Colonic mucosa (tissue), 4 donors: ENCODE results near the gene UBE2O. TPM values are rescaled to one million over a fixed set of nuclear protein-coding genes. Genes with fewer than 3 reads are reported as not detected.
A peak's percentile ranks its signal among the peaks of the same experiment; 100 is the strongest.

Experiments used
- DNase-seq: peaks from one replicate; pipeline ENCODE4 v3.0.0-alpha.2; 2020
- H3K27ac ChIP-seq: fragments of 200-600 bp; one replicate; pipeline ENCODE4 v1.8.0; 2021
- H3K27me3 ChIP-seq: fragments of 200-600 bp; one replicate; pipeline ENCODE4 v1.8.0; 2021
- H3K36me3 ChIP-seq: fragments of 200-600 bp; one replicate; pipeline ENCODE4 v1.8.0; 2021
- H3K4me1 ChIP-seq: fragments of 200-600 bp; one replicate; pipeline ENCODE4 v1.8.0; 2021; ENCODE audit warnings: mild to moderate bottlenecking
- H3K4me3 ChIP-seq: fragments of 200-600 bp; one replicate; pipeline ENCODE4 v1.8.0; 2021
- H3K9ac ChIP-seq, 2 donors: one replicate each; pipeline ENCODE4 v1.7.0; 2013; ENCODE audit warnings: control low read depth in 2 of 2, low read depth in 2 of 2, low read length in 2 of 2
- H3K9me3 ChIP-seq: fragments of 200-600 bp; one replicate; pipeline ENCODE4 v1.8.0; 2021
- CTCF ChIP-seq: fragments of 200-600 bp; IDR thresholded peaks from one replicate; pipeline ENCODE4 v1.8.0; 2022; ENCODE audit warnings: antibody characterized with exemption, mild to moderate bottlenecking
- intact Hi-C: fragments of 100-400 bp; cut with DNase I; formaldehyde crosslinking; loops from one replicate; pipeline ENCODE4 v1.14.1; 2022
- total RNA-seq, 2 donors: library from RNA; stranded (reverse); fragmentation: NEBNext Ultra II Directional in 1 of 2; extraction: Animal tissue kit (Norgen Biotek cat#: 25700) in 1 of 2; gene quantifications; one replicate each; pipeline ENCODE4 v1.2.1, GENCODE V29; 2021
- donor health status: healthy.
- donor health status: DM: no; HTN: no; CAD: no.
- donor health status: DM: no; HTN: no; CAD: no.

The UBE2O gene
- total RNA-seq = 10 to 100 TPM; 17.5 to 25.2 TPM

GRCh38 chr17:76452660-76453430, at the start of gene UBE2O:
Gene UBE2O (minus strand): TSS chr17:76453152. CDS start chr17:76453141, 11 bp downstream.
- intact Hi-C loops = no loop called here
- Histone ChIP-seq H3K4me1 (no peaks in the 10 kb centered on the region), H3K36me3 (no peaks in the 10 kb centered on the region), H3K9me3 (no peaks in the 10 kb centered on the region), H3K9ac (peak within 1 kb of the TSS; percentile 70 to 88), H3K27me3 (no peaks in the 10 kb centered on the region), H3K27ac (peak within 1 kb of the TSS; percentile 45), H3K4me3 (peak within 1 kb of the TSS; percentile 97)
- peak; percentile 88 for DNase-seq
- no peak for TF ChIP-seq CTCF

- Histone ChIP-seq H3K9me3 (no peaks in the 10 kb centered on the region), H3K36me3 (no peaks in the 10 kb centered on the region), H3K4me1 (peaks cover 23% of the 10 kb centered on the region), H3K27ac (peak overlapping the region; percentile 69), H3K9ac (peak overlapping the region; percentile 7 to 83), H3K27me3 (no peaks in the 10 kb centered on the region), H3K4me3 (peak overlapping the region; percentile 74)
- no peak for TF ChIP-seq CTCF
- intact Hi-C loops = loop anchor here (10.0 kb wide), 1 partner anchor 197 kb away; the partner anchor contains the start of gene QRICH2
- DNase-seq = no peak
Observed at GRCh38 chr17:76501827-76502307, 48.9 kb upstream of the UBE2O start.

- TF ChIP-seq CTCF = no peak
- Histone ChIP-seq H3K36me3 (no peaks in the 10 kb centered on the region), H3K4me3 (peak within 1 kb of the TSS; percentile 74), H3K4me1 (peaks cover 21% of the 10 kb centered on the region), H3K9ac (peak within 1 kb of the TSS; percentile 75 to 83), H3K27me3 (no peaks in the 10 kb centered on the region), H3K27ac (peak within 1 kb of the TSS; percentile 69), H3K9me3 (no peaks in the 10 kb centered on the region)
- intact Hi-C loops = loop anchor here (10.0 kb wide), 1 partner anchor 196 kb away; the partner anchor contains the start of gene QRICH2
- peak; percentile 96 for DNase-seq
Observed at GRCh38 chr17:76501018-76501826, 48.3 kb upstream of the UBE2O start, which contains the start of gene RHBDF2. Gene RHBDF2 (minus strand): TSS chr17:76501423. CDS start chr17:76481524, 19,899 bp downstream.

GRCh38 chr17:76500747-76501017, 47.7 kb upstream of the UBE2O start:
- H3K9me3 ChIP-seq = no peaks in the 10 kb centered on the region
- TF ChIP-seq CTCF = no peak
- no peaks in the 10 kb centered on the region for H3K27me3 ChIP-seq
- DNase-seq = no peak
- H3K4me3 ChIP-seq = peak overlapping the region; percentile 74
- intact Hi-C loops = loop anchor here (10.0 kb wide), 1 partner anchor 196 kb away; the partner anchor contains the start of gene QRICH2
- H3K36me3 ChIP-seq = no peaks in the 10 kb centered on the region
- peak overlapping the region; percentile 69 for H3K27ac ChIP-seq
- peaks cover 21% of the 10 kb centered on the region for H3K4me1 ChIP-seq
- peak overlapping the region; percentile 75 to 83 for H3K9ac ChIP-seq

- Histone ChIP-seq H3K27me3 (no peaks in the 10 kb centered on the region), H3K36me3 (no peaks in the 10 kb centered on the region), H3K9ac (peak overlapping the region; percentile 75 to 83), H3K4me1 (peaks cover 21% of the 10 kb centered on the region), H3K27ac (peak overlapping the region; percentile 26), H3K9me3 (no peaks in the 10 kb centered on the region), H3K4me3 (peak overlapping the region; percentile 74)
- intact Hi-C loops = loop anchor here (10.0 kb wide), 1 partner anchor 195 kb away; the partner anchor contains the start of gene QRICH2
- DNase-seq = no peak
- no peak for TF ChIP-seq CTCF
Observed at GRCh38 chr17:76500074-76500746, 47.3 kb upstream of the UBE2O start.
